GM18505 (cell line): ENCODE data around the gene PHIP.
"Not testable (repeated sequence)": the region's sequence is repeated elsewhere in the genome, so short reads cannot be mapped to it uniquely, and the experiment has no call there.

Experiments used
- ATAC-seq: cut with Tn5 transposase; IDR thresholded peaks from one replicate; pipeline ENCODE4 v1.9.1; 2021; ENCODE audit not compliant: unreplicated experiment
- POLR2A ChIP-seq: IDR thresholded peaks from 4 replicates; pipeline ENCODE4 v1.6.1; 2011; ENCODE audit warnings: borderline replicate concordance; ENCODE audit not compliant: insufficient read depth, insufficient read length; ENCODE audit errors: extremely low read depth

PHIP gene

DNA sequence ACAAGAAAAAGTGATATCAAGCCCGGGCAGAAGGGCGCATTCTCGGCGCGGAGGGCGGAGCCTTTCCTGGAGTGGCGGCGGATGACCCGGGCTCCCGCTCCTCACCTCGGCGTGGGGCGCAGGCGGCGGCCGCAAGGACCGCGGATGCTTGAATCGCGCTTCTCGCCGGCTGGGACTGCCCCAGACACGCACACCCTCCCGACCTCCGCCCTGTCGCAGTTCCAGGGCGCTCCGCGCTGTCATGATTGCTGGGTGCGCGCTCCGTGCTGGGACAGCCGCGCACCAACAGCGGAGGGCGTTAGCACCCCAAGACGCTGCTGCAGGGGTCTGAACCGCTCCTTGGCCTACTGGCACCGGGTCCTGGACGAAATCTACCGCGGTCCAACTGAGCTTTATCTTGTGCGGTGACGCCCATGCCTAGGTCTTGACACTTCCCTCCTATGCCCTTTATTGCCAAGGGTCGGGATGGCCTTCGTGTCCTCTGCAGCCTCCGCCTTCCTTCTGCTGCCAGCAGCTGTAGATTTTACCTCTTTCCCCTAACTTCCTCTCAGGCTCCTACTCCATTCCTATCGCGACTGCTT is 167.4 kb downstream of the PHIP start:
- TF ChIP-seq POLR2A, result no peak

DNA sequence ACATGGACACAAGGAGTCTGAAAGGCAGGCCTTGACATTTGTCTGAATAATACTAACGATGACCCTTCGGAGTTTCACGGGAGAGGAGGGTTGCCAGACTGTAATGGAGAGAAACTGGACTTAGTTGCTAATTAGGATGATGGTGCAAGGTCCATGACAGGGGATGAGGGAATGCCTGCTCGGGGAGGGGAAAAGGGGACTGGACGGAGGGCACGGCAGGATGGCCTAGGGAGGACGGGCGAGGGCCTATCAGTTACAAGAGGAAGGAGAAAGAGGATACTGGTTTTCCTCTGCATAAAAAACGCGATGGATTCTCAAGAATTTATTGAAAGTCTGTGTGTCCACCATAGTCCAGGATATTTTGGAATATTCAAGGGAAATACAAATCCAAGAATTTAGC is 168.0 kb downstream of the PHIP start:
- no peak for TF ChIP-seq POLR2A
- ATAC-seq, result no peak

More for the DNA sequence above, 167.4 kb downstream of the PHIP start:
- ATAC-seq, result peak; percentile 63

DNA sequence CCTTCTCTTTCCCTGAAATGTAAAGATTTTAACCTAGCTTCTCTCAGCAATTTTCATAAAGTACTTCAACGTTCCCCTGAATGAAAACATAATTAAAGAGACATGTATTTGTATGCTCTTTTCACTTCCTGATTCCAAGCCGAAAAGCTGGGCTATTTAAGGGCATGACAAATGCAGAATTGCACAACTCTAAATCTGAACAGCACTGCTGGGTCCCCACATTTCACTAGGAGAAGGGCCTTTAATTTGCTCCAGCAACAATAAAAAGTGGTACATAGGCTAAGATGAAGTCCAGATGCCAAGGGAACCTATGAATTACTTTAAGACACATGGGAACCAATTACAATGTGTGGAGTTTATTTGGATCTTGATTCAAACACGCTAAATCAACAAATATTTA is 168.7 kb downstream of the PHIP start:
- TF ChIP-seq POLR2A, result no peak
- no peak for ATAC-seq

DNA sequence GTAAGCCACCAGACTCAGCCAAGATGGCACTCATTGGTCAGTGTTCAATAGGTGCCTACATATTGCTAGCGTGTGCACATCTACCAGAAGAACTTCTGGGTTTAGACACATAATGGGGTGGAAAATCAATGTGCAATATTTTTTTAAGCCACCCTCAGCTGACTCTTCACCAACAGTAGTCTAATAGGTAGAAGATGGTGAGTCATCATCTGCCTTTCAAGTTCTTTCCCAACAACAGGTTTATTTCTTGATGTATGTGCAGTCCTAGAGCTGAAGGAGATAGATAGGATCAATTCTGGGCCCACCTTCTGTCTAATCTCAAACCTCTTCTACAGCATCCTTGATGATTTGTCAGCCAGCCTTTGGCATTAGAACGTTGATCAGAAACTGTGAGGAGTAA is 169.4 kb downstream of the PHIP start:
- no peak for TF ChIP-seq POLR2A
- ATAC-seq, result no peak

DNA sequence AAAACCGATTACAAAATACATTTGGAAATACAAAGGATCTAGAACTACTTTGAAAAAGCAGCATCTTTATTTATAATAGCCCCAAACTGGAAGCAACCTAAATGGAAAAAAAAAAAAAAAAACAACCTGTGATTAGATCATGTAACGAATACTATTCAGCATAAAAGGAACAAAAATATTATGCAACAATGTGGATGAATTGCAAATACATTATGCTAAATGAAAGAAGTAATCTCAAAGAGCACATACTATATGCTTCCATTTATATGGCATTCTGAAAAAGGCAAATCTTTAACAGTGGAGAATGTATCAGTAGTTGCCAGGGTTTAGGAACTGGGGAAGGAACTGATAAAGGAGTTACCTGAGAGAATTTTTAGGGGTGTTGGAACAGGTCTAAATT is 181.8 kb downstream of the PHIP start:
- ATAC-seq, result no peak
- no peak for TF ChIP-seq POLR2A

DNA sequence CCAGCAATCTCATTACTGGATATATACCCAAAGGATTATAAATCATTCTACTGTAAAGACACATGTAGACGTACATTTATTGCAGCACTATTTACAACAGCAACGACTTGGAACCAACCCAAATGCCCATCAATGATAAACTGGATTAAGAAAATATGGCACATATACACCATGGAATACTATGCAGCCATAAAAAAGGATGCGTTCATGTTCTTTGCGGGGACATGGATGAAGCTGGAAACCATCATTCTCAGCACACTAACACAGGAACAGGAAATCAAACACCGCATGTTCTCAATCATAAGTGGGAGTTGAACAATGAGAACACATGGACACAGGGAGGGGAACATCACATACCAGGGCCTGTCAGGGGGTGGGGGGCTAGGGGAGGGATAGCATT is 188.2 kb downstream of the PHIP start:
- not testable (repeated sequence) for ATAC-seq
